ENCODE measurements around the gene IRF2BP2.

DNA sequence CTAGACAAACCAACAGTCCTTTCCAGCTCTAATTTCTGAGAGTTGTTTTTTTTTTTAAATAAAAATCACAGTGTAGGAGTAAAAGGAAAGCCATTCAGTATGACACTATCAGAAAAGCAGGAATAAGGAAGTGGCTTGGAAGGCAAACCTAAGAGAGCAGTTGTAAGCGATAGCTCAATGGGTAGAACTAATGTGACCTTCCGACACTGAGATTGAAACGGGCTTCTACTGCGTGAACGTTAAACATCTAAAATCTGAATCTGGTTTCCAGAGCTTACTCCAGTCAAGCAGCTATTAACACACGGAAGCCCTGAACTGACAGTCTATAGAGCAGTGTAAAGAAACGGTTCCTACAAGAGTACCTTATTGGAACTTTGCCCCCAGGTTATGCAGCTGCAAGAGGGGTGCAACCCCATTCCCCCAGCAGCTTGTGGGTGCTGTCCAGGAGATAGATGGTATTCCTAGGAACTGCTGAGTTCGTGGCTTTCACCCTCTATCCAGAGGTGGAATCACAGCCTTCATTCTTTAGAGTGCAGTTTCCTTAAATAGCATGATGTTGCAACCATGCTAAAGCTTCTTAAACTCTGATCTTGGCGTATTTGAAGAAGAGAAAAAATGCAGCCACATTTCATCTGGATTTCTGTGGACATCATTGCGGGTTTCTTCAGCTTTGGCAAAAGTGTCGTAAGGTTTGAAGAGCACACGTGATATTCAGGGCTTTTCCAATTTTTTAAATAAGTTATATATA lies 3.3 kb upstream of the IRF2BP2 start:
- TF ChIP-seq YY1 (IDR thresholded peaks at IDR 0.05; ENCODE audit: insufficient read depth, insufficient read length), result no peak
- TF ChIP-seq ZNF274 (IDR thresholded peaks at IDR 0.05; ENCODE audit: low read depth, low read length), result no peak

Data from NT2/D1 (cell line).